Ascending aorta (tissue), 2 donors: ENCODE data around the gene MFSD6. TPM values are rescaled to one million over a fixed set of nuclear protein-coding genes. Genes with fewer than 3 reads are reported as not detected.

Source experiments
- DNase-seq, 2 donors: peaks; one replicate each; pipeline ENCODE4 v3.0.0-alpha.2; 2019; ENCODE audit warnings: low spot score in 2 of 2
- H3K27ac ChIP-seq, 2 donors: fragments of 200-600 bp; sonication (generic); one replicate each; pipeline ENCODE4 v1.5.1; 2016 to 2017; ENCODE audit warnings: mild to moderate bottlenecking in 1 of 2
- H3K27me3 ChIP-seq: fragments of 200-600 bp; sonication (generic); one replicate; pipeline ENCODE4 v1.5.1; 2017
- H3K36me3 ChIP-seq, 2 donors: fragments of 200-600 bp; sonication (generic); one replicate each; pipeline ENCODE4 v1.5.1; 2016
- H3K4me1 ChIP-seq, 2 donors: fragments of 200-600 bp; sonication (generic); one replicate each; pipeline ENCODE4 v1.5.1; 2016 to 2017; ENCODE audit warnings: mild to moderate bottlenecking in 1 of 2
- H3K4me3 ChIP-seq, 2 donors: fragments of 200-600 bp; sonication (generic); one replicate each; pipeline ENCODE4 v1.5.1; 2016 to 2017; ENCODE audit warnings: mild to moderate bottlenecking in 1 of 2
- H3K9me3 ChIP-seq, 2 donors: fragments of 200-600 bp; sonication (generic); one replicate each; pipeline ENCODE4 v1.5.1; 2016
- intact Hi-C: fragments of 100-400 bp; cut with DNase I; formaldehyde crosslinking; loops from one replicate; pipeline ENCODE4 v1.15.1; 2023
- total RNA-seq: library from RNA; depleted of rRNA; stranded (reverse); fragments of >200 nt; gene quantifications from one replicate; pipeline ENCODE4 v1.1.0, GENCODE V29; 2016
- TF ChIP-seq, protein P1 (sequence below), 3 experiments: fragments of 200-600 bp in 2 of 3; fragments of 450-650 bp in 1 of 3; sonication (generic) in 2 of 3; IDR thresholded peaks; one replicate each; pipeline ENCODE4 v1.5.1; 2016 to 2019; ENCODE audit warnings: antibody characterized with exemption in 3 of 3, mild to moderate bottlenecking in 1 of 3, moderate library complexity in 1 of 3

MFSD6 gene
- total RNA-seq, 1 donor from 2014 or later, result 53.2 TPM

DNA sequence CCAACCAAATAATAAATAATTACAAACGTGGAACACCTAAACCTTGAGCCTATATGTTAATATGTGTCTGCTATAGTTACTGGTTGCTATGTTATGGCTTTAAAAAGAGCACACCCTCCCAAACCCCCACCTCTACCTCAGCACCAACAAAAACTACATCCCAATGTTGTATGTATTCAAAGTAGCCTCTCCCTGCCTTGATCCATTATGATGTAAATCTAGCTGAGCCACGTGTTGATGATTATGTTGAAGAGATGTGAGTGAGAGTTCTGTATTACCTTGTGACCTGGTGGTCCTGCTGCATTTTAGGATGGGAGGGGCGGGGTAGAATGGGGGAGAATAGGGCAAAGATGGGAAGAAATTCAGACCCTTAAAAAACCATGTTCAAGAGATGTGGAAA is 4.8 kb downstream of the MFSD6 start:
- no peak for DNase-seq
- Histone ChIP-seq H3K36me3 (no peaks in the 10 kb centered on the region), H3K4me1 (peaks cover 0 to 3% of the 10 kb centered on the region in 2 donors), H3K27me3 (no peaks in the 10 kb centered on the region), H3K27ac (no peak overlapping the region), H3K9me3 (no peaks in the 10 kb centered on the region), H3K4me3 (no peak overlapping the region)
- intact Hi-C loops, result no loop called here
- TF ChIP-seq, protein P1, sequence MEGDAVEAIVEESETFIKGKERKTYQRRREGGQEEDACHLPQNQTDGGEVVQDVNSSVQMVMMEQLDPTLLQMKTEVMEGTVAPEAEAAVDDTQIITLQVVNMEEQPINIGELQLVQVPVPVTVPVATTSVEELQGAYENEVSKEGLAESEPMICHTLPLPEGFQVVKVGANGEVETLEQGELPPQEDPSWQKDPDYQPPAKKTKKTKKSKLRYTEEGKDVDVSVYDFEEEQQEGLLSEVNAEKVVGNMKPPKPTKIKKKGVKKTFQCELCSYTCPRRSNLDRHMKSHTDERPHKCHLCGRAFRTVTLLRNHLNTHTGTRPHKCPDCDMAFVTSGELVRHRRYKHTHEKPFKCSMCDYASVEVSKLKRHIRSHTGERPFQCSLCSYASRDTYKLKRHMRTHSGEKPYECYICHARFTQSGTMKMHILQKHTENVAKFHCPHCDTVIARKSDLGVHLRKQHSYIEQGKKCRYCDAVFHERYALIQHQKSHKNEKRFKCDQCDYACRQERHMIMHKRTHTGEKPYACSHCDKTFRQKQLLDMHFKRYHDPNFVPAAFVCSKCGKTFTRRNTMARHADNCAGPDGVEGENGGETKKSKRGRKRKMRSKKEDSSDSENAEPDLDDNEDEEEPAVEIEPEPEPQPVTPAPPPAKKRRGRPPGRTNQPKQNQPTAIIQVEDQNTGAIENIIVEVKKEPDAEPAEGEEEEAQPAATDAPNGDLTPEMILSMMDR (IDR thresholded peaks at IDR 0.05), result no peak

DNA sequence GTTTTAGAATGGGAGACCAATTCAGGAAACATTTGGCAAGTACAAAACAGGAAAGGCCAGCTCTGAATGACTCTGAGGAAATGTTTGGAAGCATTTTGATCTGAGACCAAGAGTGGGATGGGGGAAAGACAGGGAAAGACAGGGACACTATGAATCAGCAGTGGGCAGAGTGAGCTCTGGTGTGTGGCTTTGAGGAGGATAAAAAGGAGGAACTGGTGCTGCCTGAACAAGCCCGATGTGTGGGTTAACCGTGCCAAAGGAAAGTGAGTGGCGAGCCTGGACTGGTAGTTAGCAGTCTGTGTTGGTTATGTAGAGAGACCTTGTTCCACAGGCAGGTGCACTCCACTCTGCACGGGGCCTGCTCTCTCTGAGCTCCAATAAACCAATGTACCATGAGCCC is 5.3 kb downstream of the MFSD6 start:
- H3K27me3 ChIP-seq, result no peaks in the 10 kb centered on the region
- DNase-seq, result no peak
- TF ChIP-seq, protein P1 (IDR thresholded peaks at IDR 0.05), result no peak
- no peak overlapping the region for H3K27ac ChIP-seq
- H3K4me1 ChIP-seq, result peaks cover 0 to 3% of the 10 kb centered on the region in 2 donors
- no peaks in the 10 kb centered on the region for H3K36me3 ChIP-seq
- intact Hi-C loops, result no loop called here
- H3K9me3 ChIP-seq, result no peaks in the 10 kb centered on the region
- no peak overlapping the region for H3K4me3 ChIP-seq

DNA sequence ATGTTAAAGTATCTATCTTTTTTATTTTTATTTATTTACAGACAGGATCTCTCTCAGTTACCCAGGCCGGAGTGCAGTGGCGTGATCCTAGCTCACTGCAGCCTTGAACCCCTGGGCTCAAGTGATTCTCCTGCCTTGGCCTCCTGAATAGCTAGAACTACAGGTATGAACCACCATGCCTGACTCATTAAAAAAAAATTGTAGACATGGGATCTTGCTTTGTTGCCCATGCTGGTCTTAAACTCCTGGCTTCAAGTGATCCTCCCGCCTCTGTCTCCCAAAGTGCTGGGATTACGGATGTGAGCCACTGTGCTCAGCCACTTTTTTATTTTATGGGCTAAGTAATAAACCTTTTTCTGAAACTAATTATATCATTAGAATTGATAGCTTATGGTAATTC is 7.1 kb downstream of the MFSD6 start:
- no peaks in the 10 kb centered on the region for H3K4me1 ChIP-seq
- H3K4me3 ChIP-seq, result no peak overlapping the region
- H3K27ac ChIP-seq, result no peak overlapping the region
- TF ChIP-seq, protein P1 (IDR thresholded peaks at IDR 0.05), result no peak
- H3K9me3 ChIP-seq, result no peaks in the 10 kb centered on the region
- H3K36me3 ChIP-seq, result no peaks in the 10 kb centered on the region
- intact Hi-C loops, result no loop called here
- H3K27me3 ChIP-seq, result no peaks in the 10 kb centered on the region
- no peak for DNase-seq

DNA sequence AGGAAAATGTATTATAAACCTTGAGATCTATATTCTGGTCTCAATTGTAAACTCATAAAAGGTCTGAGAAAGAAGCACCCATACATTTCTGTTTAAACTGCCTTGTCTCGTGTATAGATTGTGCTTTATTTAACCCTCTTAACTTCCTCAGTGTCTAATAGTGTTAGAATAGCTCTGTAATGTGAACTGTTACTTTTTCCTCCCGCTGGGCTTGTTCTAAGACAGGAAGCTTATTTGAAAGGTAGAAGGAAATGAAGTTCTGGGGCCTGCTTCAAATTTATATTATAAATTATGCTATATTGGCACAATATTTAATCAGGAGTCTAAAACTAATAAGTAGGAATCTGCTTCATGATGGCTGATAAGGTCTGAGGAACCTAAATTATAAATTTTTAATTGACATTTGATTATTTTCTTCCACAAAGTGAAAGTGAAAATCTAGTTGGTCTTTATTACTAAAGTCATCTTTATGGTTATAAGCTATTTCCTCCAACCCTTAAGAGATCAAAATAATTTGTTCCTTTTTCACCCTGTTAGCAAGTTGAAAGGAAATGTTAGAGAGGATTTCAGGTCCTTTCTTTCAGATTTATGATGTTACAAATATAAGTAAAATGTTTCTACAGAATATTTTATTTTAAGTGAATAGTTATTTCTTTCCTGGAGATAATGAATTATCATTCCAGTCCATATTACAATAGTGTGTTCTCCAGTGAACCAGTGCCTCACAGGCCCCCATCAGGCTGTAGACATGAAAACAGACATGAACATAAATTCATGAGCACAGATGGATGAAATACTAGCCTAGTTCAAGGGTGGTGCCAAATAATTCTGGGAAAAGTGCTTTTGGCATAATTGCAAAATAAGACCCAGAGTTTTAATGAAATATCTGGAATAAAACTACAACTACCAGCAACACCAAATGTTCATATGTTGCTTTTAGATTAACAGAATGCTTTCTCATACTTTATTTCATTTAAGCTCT is 7.9 kb downstream of the MFSD6 start:
- Histone ChIP-seq H3K4me3 (no peak overlapping the region), H3K9me3 (no peaks in the 10 kb centered on the region), H3K4me1 (no peaks in the 10 kb centered on the region), H3K36me3 (no peaks in the 10 kb centered on the region), H3K27me3 (no peaks in the 10 kb centered on the region), H3K27ac (no peak overlapping the region)
- no peak for DNase-seq
- intact Hi-C loops, result no loop called here
- TF ChIP-seq, protein P1 (IDR thresholded peaks at IDR 0.05), result no peak

DNA sequence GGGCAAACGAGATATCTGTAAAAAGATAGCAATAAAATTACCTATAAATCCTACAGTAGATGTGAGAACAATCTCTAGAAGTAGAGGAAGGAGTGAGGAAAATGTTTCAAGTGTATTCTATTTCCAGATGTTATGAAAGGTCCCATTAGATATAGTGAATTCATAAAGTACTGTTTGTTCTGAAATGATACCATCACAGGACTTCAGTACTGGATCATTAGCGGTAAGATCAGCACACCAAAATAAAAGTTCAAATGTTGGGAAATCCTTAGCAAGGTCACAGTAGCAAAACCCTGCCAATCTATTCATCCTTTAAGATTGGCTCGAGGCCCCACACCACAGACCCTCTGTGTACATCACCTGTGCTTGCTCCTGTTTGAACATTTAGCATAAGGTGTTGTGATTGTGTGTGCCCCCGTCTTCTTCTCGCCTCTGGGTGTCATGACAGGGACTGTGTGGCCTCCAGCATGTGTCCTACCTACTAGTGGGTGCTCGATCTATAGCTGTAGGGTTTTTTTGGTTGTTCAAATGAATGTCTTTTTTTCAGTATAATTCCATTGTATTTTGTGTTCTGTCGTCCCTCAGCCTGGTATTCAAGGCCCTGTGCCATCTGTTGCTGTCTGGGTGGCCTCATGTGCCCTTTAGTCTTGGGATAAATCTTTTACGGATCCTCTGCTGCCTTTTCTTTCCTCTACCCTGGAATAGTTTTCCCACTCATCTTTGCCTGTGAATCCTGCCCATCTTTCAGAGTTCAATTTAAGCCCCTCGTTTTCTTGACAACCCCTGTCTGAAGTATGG is 9.1 kb downstream of the MFSD6 start:
- H3K4me1 ChIP-seq, result no peaks in the 10 kb centered on the region
- no peaks in the 10 kb centered on the region for H3K9me3 ChIP-seq
- no peak overlapping the region for H3K27ac ChIP-seq
- no peaks in the 10 kb centered on the region for H3K27me3 ChIP-seq
- intact Hi-C loops, result no loop called here
- TF ChIP-seq, protein P1 (IDR thresholded peaks at IDR 0.05), result no peak
- no peak overlapping the region for H3K4me3 ChIP-seq
- no peak for DNase-seq
- no peaks in the 10 kb centered on the region for H3K36me3 ChIP-seq
